Measurements from ENCODE around the gene GMDS. TPM values are rescaled to one million over a fixed set of nuclear protein-coding genes. Genes with fewer than 3 reads are reported as not detected.

GMDS gene
- total and polyA plus RNA-seq, 2 experiments from 2014 or later = 6.3 to 17.7 TPM

DNA sequence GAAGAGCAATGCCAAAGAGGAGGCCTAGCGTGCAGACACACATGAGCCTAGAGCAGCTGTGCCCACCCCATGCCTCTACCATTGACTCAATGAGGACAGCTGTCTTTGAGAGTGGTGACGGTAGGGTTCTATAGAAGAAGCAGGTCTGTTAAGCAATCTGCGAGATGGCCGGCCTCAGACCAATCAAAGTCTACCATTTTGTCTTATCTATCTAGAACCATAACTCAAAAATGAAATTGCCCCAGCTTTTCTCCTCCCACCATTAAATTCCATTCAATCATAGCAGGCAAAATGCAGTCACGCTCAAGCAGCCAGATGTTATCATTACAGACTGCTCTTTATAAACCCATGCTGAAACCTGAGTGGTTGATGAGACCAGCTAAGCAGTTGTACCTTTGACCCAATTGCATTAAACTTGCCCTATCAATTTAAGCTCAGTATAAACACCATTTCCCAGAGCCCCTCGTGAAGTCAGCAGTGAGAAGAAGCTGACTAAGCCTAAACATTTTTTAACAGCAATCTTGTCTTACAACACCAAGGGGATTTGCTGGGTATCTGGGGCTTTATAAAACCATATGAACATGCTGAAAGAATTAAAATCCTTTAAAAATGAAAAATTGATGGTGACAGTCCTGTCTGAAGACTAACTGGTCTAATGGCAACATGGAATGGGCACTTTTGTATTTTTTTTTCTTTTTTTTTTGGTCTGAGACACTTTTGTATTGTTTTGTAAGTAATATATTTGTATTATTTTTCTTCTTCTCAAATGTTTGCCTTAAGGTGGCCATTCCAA lies 578.2 kb downstream of the GMDS start:
- no peaks in the 10 kb centered on the region for H3K27me3 ChIP-seq
- no peaks in the 10 kb centered on the region for H3K36me3 ChIP-seq
- H3K4me1 ChIP-seq (ENCODE audit: low read depth) = peaks cover 3% of the 10 kb centered on the region
- H3K4me3 ChIP-seq = no peak overlapping the region
- no peaks in the 10 kb centered on the region for H3K9me3 ChIP-seq (ENCODE audit: low read depth)
- DNase-seq (ENCODE audit: low read depth in 1 of 2, low spot score in 1 of 2) = no peak
- no peak overlapping the region for H3K27ac ChIP-seq
- TF ChIP-seq, protein P1, sequence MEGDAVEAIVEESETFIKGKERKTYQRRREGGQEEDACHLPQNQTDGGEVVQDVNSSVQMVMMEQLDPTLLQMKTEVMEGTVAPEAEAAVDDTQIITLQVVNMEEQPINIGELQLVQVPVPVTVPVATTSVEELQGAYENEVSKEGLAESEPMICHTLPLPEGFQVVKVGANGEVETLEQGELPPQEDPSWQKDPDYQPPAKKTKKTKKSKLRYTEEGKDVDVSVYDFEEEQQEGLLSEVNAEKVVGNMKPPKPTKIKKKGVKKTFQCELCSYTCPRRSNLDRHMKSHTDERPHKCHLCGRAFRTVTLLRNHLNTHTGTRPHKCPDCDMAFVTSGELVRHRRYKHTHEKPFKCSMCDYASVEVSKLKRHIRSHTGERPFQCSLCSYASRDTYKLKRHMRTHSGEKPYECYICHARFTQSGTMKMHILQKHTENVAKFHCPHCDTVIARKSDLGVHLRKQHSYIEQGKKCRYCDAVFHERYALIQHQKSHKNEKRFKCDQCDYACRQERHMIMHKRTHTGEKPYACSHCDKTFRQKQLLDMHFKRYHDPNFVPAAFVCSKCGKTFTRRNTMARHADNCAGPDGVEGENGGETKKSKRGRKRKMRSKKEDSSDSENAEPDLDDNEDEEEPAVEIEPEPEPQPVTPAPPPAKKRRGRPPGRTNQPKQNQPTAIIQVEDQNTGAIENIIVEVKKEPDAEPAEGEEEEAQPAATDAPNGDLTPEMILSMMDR (IDR thresholded peaks at IDR 0.05; ENCODE audit: low read depth, low read length) = no peak

DNA sequence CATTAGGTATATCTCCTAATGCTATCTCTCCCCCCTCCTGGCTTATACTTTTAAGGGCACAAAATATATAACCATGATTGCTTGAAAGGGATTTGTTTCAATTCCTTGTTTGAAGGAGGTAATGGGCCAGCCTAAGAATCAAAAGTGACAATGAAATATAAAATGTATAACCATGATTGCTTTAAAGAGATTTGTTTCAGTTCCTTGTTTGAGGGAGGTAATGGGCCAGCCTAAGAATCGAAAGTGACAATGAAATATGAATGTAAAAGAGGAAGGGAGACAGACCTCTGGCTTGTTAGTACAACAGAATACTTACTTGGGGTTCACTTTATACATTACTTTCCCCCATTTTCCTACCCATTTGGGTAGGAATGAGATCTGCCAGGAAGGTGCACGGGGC lies 580.2 kb downstream of the GMDS start:
- no peak overlapping the region for H3K4me3 ChIP-seq

DNA sequence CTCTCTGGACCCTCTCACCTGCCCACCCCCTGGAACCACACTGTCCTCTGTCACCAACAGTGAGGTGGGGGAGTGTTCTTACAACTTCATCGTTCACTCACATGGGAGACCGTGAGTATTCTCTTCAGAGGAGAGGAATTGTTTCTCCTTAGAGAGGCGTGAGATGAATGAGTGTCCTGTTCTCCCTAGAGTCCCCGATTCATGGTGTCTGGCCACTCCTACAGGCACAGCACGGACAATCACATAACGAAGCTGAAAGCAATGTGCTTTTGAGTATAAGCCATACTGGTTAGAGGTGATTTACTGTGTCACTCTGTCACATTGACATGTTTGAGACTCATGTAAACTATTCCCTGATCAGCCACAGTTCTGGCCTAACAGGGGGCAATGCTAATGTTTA lies 581.1 kb downstream of the GMDS start:
- DNase-seq (ENCODE audit: low read depth in 1 of 2, low spot score in 1 of 2) = no peak
- Histone ChIP-seq H3K9me3 (ENCODE audit: low read depth) (no peaks in the 10 kb centered on the region), H3K27ac (no peak overlapping the region), H3K4me1 (ENCODE audit: low read depth) (no peaks in the 10 kb centered on the region), H3K27me3 (no peaks in the 10 kb centered on the region), H3K4me3 (no peak overlapping the region), H3K36me3 (no peaks in the 10 kb centered on the region)
- TF ChIP-seq, protein P1 (IDR thresholded peaks at IDR 0.05; ENCODE audit: low read depth, low read length) = no peak

More for the DNA sequence above, 580.2 kb downstream of the GMDS start:
- TF ChIP-seq, protein P1 (IDR thresholded peaks at IDR 0.05; ENCODE audit: low read depth, low read length) = no peak
- Histone ChIP-seq H3K9me3 (ENCODE audit: low read depth) (no peaks in the 10 kb centered on the region), H3K27me3 (no peaks in the 10 kb centered on the region), H3K4me1 (ENCODE audit: low read depth) (no peaks in the 10 kb centered on the region), H3K27ac (no peak overlapping the region), H3K36me3 (no peaks in the 10 kb centered on the region)
- no peak for DNase-seq (ENCODE audit: low read depth in 1 of 2, low spot score in 1 of 2)

DNA sequence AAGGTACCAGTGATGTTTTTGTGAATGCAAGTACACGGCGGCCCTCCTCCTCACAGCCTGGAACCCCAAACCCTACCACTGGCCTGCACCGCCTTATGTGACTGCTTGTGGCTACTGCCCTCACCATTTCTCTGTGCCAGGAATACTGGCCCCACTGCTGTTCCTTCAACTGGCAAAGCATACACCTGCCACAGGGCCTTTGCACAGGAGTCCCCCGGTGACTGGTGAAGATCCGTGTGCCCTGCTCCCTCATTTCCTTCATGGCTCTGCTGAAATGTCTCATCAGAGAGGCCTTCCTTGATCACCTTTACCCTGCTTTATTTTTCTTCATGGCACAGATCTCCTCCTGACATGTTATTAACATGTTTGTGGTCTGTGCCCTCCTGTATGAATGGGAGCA lies 581.9 kb downstream of the GMDS start:
- Histone ChIP-seq H3K27ac (no peak overlapping the region), H3K9me3 (ENCODE audit: low read depth) (no peaks in the 10 kb centered on the region), H3K4me1 (ENCODE audit: low read depth) (no peaks in the 10 kb centered on the region), H3K4me3 (no peak overlapping the region), H3K27me3 (no peaks in the 10 kb centered on the region), H3K36me3 (no peaks in the 10 kb centered on the region)
- DNase-seq (ENCODE audit: low read depth in 1 of 2, low spot score in 1 of 2) = no peak
- TF ChIP-seq, protein P1 (IDR thresholded peaks at IDR 0.05; ENCODE audit: low read depth, low read length) = no peak

DNA sequence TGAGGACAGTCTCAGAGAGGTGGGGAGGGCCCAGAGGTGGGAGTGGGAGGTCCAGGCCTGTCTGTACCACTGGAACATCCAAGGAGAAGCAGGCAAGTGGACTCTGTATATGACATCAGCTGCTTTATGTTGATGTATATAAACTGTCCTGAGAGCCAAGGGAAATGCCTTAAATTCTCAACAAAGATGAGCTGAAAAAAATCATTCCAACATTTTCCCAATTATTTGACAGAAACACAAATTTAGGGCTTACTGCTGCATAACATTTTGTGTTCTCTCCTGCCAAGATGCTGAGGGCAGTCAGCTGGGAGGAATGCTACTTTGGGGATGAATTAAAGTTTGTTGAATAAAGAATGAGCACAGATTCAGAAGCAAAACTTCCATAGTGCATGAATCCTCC lies 582.9 kb downstream of the GMDS start:
- Histone ChIP-seq H3K4me3 (no peak overlapping the region), H3K27ac (no peak overlapping the region), H3K4me1 (ENCODE audit: low read depth) (no peaks in the 10 kb centered on the region), H3K36me3 (no peaks in the 10 kb centered on the region), H3K9me3 (ENCODE audit: low read depth) (no peaks in the 10 kb centered on the region), H3K27me3 (no peaks in the 10 kb centered on the region)
- DNase-seq (ENCODE audit: low read depth in 1 of 2, low spot score in 1 of 2) = no peak
- TF ChIP-seq, protein P1 (IDR thresholded peaks at IDR 0.05; ENCODE audit: low read depth, low read length) = no peak
